ENCODE measurements around the gene HSBP1. TPM values are rescaled to one million over a fixed set of nuclear protein-coding genes. Genes with fewer than 3 reads are reported as not detected.

HSBP1 gene
- total RNA-seq, 1 experiment from 2014 or later: 216 TPM

GRCh38 chr16:83813823-83814658 is 6.3 kb downstream of the HSBP1 start:
- DNase-seq: peak; percentile 17
- Mint-ChIP-seq H3K4me1 (ENCODE audit: low read depth, unreplicated experiment) (peaks cover 6% of the 10 kb centered on the region), H3K4me3 (ENCODE audit: low read depth, unreplicated experiment) (no peak overlapping the region), H3K36me3 (ENCODE audit: insufficient read depth, unreplicated experiment) (peaks cover 21% of the 10 kb centered on the region), H3K27ac (ENCODE audit: unreplicated experiment) (no peak overlapping the region), H3K9me3 (ENCODE audit: low read depth, unreplicated experiment) (no peaks in the 10 kb centered on the region), H3K27me3 (ENCODE audit: unreplicated experiment) (peaks cover 19% of the 10 kb centered on the region)
- intact Hi-C loops (cut with micrococcal nuclease; ENCODE audit: unreplicated experiment): no loop called here
- no TSS peak for BruUV-seq (replicated peaks)
- CTCF ChIA-PET: interaction anchor here (0.6 kb wide), 2 partner anchors 9 to 740 kb away, joined by 3 read pairs; no protein-coding TSS in a partner anchor
- no peak for TF ChIP-seq CTCF (IDR thresholded peaks at IDR 0.05; ENCODE audit: unreplicated experiment)

GRCh38 chr16:83814659-83814985 is 6.8 kb downstream of the HSBP1 start:
- no peak for TF ChIP-seq CTCF (IDR thresholded peaks at IDR 0.05; ENCODE audit: unreplicated experiment)
- peaks cover 19% of the 10 kb centered on the region for H3K27me3 Mint-ChIP-seq (ENCODE audit: unreplicated experiment)
- no peak overlapping the region for H3K4me3 Mint-ChIP-seq (ENCODE audit: low read depth, unreplicated experiment)
- H3K27ac Mint-ChIP-seq (ENCODE audit: unreplicated experiment): no peak overlapping the region
- no peak for DNase-seq
- no peaks in the 10 kb centered on the region for H3K4me1 Mint-ChIP-seq (ENCODE audit: low read depth, unreplicated experiment)
- BruUV-seq (replicated peaks): no TSS peak
- CTCF ChIA-PET: interaction anchor here (0.6 kb wide), 1 partner anchor 9 kb away, joined by 3 read pairs; no protein-coding TSS in a partner anchor
- H3K36me3 Mint-ChIP-seq (ENCODE audit: insufficient read depth, unreplicated experiment): peaks cover 15% of the 10 kb centered on the region
- no peaks in the 10 kb centered on the region for H3K9me3 Mint-ChIP-seq (ENCODE audit: low read depth, unreplicated experiment)
- intact Hi-C loops (cut with micrococcal nuclease; ENCODE audit: unreplicated experiment): no loop called here

- intact Hi-C loops (cut with micrococcal nuclease; ENCODE audit: unreplicated experiment): no loop called here
- CTCF ChIA-PET: no interaction called here
Measured at GRCh38 chr16:83817022-83817421, 9.2 kb downstream of the HSBP1 start.

GRCh38 chr16:83818276-83818675 is 10.5 kb downstream of the HSBP1 start:
- CTCF ChIA-PET: no interaction called here
- Mint-ChIP-seq H3K36me3 (ENCODE audit: insufficient read depth, unreplicated experiment) (no peaks in the 10 kb centered on the region), H3K9me3 (ENCODE audit: low read depth, unreplicated experiment) (no peaks in the 10 kb centered on the region), H3K4me1 (ENCODE audit: low read depth, unreplicated experiment) (no peaks in the 10 kb centered on the region), H3K27me3 (ENCODE audit: unreplicated experiment) (peaks cover 52% of the 10 kb centered on the region), H3K27ac (ENCODE audit: unreplicated experiment) (no peak overlapping the region), H3K4me3 (ENCODE audit: low read depth, unreplicated experiment) (no peak overlapping the region)
- TF ChIP-seq CTCF (IDR thresholded peaks at IDR 0.05; ENCODE audit: unreplicated experiment): no peak
- DNase-seq: no peak
- intact Hi-C loops (cut with micrococcal nuclease; ENCODE audit: unreplicated experiment): no loop called here
- no TSS peak for BruUV-seq (replicated peaks)

More at GRCh38 chr16:83817022-83817421, 9.2 kb downstream of the HSBP1 start:
- Mint-ChIP-seq H3K27ac (ENCODE audit: unreplicated experiment) (no peak overlapping the region), H3K36me3 (ENCODE audit: insufficient read depth, unreplicated experiment) (no peaks in the 10 kb centered on the region), H3K9me3 (ENCODE audit: low read depth, unreplicated experiment) (no peaks in the 10 kb centered on the region), H3K27me3 (ENCODE audit: unreplicated experiment) (peaks cover 40% of the 10 kb centered on the region), H3K4me3 (ENCODE audit: low read depth, unreplicated experiment) (no peak overlapping the region), H3K4me1 (ENCODE audit: low read depth, unreplicated experiment) (no peaks in the 10 kb centered on the region)
- no peak for DNase-seq
- TF ChIP-seq CTCF (IDR thresholded peaks at IDR 0.05; ENCODE audit: unreplicated experiment): no peak
- BruUV-seq (replicated peaks): no TSS peak

All from Calu3 (cell line).